ENCODE data around the gene FGD6.
A peak's percentile ranks its signal among the peaks of the same experiment; 100 is the strongest.
"Not testable (repeated sequence)": the region's sequence is repeated elsewhere in the genome, so short reads cannot be mapped to it uniquely, and the experiment has no call there.

FGD6 gene

DNA sequence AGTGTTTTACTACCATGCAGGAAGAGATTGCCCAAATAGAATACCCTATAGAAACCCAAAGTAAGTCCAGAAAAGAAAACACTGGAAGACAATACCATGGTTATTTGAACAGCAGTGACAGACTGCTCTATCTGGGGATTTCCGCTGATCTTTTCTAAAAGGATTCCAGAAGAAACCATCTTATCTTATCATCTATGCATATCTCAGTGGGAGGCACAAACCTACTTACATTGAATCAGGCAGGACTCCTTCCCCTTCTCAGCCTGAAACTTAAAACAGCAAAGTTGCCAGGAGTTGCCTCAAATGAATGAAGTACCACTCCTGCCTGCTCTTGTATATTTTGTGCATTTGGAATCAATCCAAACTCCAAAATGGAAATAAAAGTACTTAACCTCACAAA lies 87.2 kb downstream of the FGD6 start:
- no peak for DNase-seq (ENCODE audit: low read depth in 1 of 2, low spot score in 1 of 2)

DNA sequence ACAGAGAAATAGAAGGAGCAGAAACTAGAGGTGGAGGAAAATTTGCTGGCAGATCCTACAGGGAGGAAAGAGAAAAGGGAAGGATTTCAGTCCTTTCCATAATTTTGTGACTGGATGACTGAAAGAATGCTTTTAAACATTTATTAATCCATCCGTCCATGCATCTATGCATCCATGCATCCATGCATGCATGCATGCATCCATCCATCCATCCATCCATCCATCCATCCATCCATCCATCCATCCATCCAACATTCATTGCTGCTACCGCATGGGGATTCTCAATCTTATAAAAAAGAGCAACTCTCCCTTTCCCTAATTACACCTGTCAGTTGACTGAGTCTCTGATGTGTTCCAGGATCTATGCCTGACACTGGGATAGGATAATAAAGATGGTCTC lies 88.2 kb downstream of the FGD6 start:
- DNase-seq (ENCODE audit: low read depth in 1 of 2, low spot score in 1 of 2), result no peak

DNA sequence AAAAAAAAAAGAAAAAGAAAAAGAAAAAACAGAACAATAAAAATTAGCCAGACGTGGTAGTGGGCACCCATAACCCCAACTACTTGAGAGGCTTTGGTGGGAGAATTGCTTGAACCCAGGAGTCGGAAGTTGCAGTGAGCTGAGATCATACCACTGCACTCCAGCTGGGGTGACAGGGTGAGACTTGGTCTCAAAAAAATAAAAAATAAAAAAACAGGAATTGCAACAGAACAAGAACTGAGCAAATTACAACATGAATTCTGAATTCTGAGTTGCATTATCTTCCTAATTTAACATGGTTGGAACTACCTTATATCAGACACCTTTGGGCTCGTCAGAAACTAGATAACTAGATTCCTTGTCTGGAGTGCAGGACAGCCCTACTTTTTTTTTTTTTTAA lies 90.5 kb downstream of the FGD6 start:
- no peak for DNase-seq (ENCODE audit: low read depth in 1 of 2, low spot score in 1 of 2)

DNA sequence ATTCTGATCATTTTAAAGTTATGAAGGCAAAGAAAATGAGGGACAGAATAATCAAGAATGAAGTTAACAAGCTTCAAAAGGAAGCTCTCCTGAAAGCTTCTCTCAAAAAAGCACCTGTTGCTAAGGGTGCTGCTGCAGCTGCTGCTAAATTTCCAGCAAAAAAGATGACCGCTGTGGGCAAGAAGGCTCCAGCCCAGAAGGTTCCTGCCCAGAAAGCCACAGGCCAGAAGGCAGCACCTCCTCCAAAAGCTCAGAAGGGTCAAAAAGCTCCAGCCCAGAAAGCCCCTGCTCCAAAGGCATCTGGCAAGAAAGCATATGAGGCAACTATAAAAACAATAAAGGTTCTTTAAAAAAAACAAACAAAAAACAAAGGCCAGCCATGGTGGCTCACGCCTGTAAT lies 91.2 kb downstream of the FGD6 start:
- DNase-seq (ENCODE audit: low read depth in 1 of 2, low spot score in 1 of 2), result no peak

DNA sequence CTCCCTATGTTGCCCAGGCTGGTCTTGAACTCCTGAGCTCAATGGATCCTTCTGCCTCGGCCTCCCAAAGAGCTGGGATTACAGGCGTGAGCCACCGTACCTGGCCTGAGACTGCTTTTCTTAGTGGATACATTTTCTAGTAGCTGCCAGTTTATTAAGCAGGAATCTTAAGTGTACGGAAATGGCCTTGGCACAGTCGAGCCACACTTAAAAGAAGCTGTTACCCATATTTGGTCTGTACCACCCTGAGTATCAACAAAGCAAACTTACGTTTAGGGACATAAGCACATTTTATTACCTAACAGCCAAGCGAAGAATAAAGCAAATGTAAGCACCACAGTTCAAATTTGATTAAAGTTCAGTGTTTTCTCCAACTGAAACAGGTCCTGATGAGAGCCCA lies 93.2 kb downstream of the FGD6 start:
- DNase-seq (ENCODE audit: low read depth in 1 of 2, low spot score in 1 of 2), result no peak

DNA sequence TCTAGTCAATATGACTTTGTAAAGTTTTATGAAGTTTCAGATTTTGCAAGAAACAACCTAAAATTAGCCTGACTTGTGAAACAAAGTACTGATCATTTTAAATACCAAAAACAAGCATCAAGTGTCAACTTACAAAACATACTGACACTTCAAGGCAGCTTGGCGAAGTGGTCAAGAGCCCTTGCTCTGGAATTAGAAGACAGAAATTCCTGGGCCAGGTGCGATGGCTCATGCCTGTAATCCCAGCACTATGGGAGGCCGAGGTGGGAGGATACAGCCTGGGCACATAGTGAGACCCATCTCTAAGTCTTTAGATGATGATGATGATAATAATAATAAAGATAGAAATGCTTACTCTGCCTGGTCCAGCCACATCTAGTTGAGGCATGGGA lies 98.5 kb downstream of the FGD6 start:
- DNase-seq (ENCODE audit: low read depth in 1 of 2, low spot score in 1 of 2), result no peak

DNA sequence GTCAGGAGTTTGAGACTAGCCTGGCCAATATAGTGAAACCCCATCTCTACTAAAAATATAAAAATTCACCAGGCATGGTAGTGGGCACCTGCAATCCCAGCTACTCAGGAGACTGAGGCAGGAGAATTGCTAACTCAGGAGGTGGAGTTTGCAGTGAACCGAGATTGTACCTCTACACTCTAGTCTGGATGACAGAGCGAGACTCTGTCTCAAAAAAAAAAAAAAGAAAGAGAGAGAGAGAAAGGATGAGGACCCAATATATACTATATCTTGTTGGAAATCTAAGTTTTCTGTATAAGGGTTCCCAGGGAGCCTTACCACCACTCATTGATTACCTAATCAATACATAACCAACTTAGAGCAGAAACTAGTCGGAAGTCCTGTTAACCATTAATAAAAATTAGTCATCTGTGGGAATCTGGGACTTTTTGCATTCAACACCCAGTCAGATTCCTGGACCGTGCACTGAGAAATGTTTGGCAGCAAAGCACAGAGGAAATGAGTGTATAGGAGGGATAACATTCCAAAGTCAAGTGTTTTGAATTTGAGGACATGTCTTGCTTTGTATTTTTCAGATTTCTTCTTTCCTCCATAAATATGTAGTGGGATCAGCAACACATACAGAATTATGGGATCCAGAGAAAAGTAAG lies 99.0 kb downstream of the FGD6 start:
- no peak for DNase-seq (ENCODE audit: low read depth in 1 of 2, low spot score in 1 of 2)

DNA sequence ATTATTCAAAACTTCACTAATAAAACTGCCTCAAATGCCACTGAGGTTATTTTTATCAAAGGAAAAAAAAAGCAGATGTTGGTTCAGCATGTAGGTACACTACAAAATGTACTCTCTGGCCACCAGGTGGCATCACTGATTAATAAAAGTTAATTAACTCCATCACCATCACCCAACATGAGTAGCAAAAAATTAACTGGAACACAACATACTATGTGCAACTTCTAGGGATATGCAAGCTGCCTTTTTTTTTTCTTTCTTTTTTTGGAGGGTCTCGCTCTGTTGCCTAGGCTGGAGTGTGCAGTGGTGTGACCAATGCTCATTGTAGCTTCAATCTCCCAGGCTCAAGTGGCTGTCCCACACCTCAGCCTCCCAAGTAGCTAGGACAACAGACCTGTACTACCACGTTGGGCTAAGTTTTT lies 100.1 kb downstream of the FGD6 start:
- DNase-seq (ENCODE audit: low read depth in 1 of 2, low spot score in 1 of 2), result peak; percentile 10 to 22

DNA sequence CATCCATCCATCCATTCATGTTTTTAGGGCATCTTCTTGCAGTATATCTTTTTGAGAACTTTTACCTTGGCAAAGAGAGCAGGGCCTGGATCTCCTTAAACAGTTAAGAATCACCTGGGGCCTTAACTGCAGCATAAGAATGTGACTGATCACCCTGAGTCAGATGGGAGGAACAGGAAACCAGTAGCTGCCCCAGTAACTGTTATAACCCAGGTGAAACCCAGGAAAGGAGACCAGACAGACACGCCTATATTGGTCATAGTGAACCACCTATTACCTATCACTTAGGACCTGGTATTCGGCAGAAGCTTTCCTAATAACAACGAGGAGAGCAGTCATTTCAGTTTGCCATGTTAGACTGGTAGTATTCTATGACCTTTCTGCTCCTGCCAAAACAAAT lies 100.5 kb downstream of the FGD6 start:
- no peak for DNase-seq (ENCODE audit: low read depth in 1 of 2, low spot score in 1 of 2)

DNA sequence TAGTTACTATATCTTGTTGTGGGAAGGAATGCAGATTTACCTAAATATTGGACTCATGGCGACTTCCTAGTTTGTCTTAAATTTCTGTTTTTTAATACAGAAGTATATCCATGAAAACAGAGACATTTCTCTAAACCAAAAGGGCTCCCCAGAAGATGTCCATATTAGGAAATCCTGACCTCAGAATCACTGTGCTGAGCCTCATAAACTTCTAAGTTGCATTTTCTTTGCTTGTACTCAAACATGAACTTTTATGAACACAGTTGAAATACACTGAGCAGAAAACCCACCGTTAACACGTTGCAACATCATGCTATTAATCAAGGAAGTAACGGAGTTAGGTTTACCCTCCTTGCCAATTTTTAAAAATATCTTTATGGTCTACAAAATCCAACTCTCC lies 100.9 kb downstream of the FGD6 start:
- DNase-seq (ENCODE audit: low read depth in 1 of 2, low spot score in 1 of 2), result no peak

DNA sequence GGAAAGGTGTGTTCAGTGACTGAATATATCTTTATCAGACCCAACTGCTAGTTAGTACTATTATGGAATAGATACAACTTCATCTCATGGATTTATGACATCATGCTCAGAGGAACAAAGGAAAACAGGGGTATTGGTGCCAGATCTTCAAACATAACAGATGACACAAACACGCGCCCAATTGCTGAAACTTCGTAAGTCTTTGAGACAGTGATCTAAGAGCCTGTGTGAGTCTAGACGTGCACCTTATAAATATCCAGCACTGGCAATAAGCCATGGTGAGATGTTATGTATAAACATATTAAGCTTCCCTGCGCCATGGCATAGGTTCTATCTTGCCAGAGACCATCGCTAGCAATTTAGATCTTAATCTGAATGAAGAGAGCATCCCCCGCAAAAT lies 101.6 kb downstream of the FGD6 start:
- no peak for DNase-seq (ENCODE audit: low read depth in 1 of 2, low spot score in 1 of 2)

DNA sequence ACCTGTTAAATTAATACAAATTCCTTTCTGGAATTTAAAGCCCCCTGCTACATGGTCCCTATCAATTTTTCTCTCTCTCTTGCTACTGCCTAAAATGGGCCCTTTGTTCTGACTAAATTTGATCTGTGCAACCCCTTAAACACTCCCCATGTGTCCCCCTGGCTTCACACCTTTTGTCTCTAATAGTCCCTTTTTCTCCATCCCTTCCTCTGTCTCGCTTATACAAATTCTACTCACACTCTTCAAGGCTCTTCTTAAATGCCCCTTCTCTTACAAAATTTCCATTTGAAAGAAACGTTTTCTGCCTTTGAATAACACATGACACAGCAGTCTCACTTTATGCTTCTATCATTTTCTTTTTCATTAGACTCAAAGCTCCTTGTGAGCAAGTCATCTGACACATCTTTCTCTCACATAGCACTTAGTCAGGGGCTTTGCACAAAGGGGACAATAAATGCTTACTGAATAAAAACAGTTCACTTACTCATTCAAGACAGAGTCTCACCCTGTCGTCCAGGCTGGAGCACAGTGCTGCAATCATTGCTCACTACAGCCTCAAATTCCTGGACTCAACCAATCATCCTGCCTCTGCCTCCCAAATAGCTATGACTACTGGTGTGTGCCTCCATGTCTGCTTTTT lies 102.4 kb downstream of the FGD6 start:
- no peak for DNase-seq (ENCODE audit: low read depth in 1 of 2, low spot score in 1 of 2)

DNA sequence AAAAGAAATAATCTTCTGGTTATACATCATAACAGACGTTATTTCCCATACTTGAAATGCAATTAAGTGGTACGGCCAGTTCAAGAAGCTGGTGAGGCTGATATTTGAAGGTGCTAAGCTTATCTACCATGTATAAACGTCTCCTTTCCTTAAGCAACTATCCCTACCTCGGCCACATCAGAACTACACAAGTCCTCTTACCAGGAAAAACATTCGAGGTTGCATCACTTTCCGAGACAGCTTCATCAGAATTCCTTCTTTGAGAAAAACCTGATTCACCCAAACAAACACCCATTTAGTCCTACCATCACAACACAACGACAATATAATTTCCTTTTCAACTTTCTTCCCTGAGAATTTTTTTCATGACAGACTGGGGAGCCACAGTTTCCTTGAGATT lies 109.9 kb downstream of the FGD6 start:
- no peak for DNase-seq (ENCODE audit: low read depth in 1 of 2, low spot score in 1 of 2)

DNA sequence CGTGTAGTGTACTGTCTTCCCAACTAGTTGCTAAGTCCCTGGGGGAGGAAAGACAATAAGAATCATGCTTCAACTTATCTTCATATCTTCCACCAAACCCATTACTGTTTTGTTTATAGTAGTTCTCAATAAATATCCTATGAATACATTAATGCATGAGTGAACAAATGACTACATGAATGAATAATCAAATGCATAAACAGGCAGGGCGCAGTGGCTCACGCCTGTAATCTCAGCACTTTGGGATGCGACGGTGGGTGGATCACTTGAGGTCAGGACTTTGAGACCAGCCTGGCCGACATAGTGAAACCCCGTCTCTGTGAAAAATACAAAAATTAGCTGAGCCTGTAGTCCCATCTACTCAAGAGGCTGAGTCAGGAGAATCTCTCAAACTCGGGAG lies 111.7 kb downstream of the FGD6 start:
- DNase-seq (ENCODE audit: low read depth in 1 of 2, low spot score in 1 of 2), result no peak

DNA sequence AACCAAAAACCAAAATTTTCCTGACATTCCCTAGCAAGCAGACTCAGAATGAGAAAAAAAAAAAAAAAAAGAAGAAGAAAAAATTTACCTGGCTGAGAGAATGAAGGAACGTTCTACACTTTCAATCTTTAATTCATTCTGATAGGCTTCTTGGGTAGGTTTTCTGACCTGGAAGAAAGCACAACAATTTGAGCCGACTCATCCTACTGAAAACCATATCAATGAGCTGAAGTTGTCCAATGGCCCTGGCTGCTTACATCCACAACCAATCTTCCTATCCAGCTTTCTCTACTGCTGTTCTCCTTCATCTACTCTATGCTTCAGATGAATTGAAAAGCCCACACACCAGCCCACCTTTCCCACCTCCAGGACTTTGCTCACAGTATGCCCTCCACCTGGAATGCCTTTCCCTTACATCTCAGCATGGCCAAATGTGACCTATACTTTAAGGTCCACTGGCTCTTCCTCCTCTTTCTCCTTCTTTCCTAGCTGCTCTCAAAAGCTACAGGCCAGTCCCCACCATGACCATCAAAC lies 112.3 kb downstream of the FGD6 start:
- DNase-seq (ENCODE audit: low read depth in 1 of 2, low spot score in 1 of 2), result no peak

DNA sequence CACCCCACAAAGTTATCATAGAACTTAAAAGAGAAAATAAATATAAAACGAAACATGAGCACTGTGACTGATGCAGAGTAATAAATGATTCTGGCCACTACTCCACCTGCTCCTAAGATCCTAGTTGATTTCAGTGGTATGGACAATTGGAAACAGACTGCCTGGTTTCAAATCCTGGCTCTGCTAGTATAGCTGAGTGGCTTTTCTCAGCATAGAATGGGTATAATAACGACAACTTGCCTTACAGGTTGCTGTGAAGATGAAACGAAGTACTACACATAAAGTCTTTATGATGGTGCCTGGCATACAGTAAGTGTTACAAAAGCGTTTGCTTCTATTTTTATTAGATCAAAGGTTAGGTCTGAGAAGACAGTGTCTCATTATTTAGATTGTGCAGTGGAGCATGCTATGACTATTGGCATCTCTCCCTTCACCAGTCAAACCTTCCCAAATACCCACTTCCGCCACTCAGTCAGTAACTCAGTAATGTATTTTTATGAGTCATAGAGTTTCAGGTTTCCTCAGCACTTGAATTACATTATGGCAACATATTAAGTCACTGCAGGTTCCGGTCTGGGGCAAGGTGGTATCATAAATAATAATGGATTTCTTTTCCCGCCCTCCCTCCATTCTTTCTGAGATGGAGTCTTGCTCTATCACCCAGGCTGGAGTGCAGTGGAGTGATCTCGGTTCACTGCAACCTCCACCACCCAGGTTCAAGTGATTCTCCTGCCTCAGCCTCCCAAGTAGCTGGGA lies 114.2 kb downstream of the FGD6 start:
- DNase-seq (ENCODE audit: low read depth in 1 of 2, low spot score in 1 of 2), result no peak

DNA sequence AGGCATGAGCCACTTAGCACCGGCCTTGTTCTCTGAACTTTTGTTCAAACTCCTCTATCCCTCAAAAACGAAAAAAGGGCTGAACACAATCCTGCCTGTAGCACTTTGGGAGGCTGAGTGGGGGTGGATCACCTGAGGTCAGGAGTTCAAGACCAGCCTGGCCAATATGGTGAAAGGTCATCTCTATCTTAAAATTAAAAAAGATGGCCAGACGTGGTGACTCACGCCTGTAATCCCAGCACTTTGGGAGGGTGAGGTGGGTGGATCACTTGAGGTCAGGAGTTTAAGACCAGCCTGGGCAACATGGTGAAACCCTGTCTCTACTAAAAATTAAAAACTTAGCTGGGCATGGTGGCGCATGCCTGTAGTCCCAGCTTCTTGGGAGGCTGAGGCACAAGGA lies 115.3 kb downstream of the FGD6 start:
- DNase-seq (ENCODE audit: low read depth in 1 of 2, low spot score in 1 of 2), result not testable (repeated sequence)

DNA sequence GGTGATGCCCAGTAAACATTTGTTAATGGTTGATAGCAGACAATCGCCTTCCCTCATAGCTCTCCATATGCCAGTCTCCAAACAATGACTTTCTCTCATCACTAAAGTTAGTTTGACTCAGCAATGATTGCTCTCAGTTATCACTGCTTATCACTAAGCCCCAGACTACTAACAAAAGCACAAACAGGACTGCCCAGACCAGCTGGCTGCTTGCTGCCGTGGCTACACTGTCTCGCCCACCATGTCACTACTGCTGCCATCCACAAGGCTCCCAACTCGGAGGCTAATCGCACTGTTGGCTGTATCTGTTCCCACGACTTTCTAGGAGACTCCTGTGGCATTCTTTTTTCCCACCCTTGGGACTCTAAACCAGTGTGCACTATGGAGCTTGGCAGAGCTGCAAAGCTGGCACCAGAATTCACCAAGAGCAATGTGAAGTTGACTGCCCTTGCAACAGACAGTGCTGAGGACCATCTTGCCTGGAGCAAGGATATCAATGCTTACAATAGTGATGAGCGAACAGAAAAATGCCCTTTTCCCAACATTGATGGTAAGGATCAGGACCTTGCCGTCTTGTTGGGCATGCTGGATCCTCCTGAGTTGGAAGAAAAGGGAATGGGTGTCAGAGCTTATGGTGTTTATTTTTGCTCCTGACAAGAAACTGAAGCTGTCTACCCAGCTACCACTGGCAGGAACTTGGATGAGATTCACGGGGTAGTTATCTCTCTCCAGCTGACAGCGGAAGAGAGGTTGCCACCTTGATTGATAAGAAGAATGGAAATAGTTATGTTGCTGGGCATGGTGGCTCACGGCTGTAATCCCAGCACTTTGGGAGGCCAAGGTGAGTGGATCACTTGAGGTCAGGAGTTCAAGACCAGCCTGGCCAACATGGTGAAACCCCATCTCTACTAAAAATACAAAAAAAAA lies 116.7 kb downstream of the FGD6 start:
- DNase-seq (ENCODE audit: low read depth in 1 of 2, low spot score in 1 of 2), result no peak

DNA sequence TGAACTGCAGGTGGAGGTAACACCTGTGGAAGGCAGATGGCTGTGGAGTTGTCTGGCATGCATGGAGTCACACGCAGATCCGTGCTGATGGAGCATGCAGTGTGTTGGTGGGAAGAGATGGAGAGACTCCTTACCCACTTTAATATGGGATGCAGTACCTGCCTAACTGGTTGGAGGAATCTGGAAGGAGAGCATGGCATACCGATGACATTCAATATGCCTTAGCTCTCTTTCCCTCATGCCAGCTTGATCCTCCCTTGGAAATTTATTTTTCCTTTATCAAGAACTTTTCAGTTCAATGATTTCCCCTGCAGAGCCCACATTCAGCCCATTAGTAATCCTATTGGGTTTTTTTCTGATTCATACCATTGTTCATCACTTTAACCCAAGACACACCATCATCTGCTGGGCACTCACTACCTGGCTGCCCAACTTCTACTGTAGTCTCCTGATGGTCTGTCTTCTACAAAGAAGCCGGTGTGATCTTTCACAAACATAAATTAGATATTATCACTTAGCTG lies 117.9 kb downstream of the FGD6 start:
- no peak for DNase-seq (ENCODE audit: low read depth in 1 of 2, low spot score in 1 of 2)

DNA sequence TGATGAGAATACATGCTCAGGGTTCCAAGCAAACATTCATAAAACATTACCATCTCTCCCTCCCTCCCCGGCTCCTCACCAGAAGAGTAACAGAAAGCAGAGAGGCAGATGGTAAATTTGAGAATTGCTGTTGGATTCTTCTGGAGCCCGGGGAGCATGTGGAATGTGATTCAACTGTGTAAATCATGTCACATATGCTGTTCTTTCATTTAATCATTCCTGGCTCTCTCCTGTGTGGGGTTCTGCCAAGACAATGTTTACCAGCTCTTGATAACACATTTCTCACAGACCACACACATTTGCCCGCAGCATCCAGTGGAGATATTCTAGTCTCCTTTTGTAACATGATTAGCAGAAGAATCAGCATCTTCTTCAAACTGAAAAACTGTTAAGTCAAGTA lies 120.4 kb downstream of the FGD6 start:
- DNase-seq (ENCODE audit: low read depth in 1 of 2, low spot score in 1 of 2), result no peak

DNA sequence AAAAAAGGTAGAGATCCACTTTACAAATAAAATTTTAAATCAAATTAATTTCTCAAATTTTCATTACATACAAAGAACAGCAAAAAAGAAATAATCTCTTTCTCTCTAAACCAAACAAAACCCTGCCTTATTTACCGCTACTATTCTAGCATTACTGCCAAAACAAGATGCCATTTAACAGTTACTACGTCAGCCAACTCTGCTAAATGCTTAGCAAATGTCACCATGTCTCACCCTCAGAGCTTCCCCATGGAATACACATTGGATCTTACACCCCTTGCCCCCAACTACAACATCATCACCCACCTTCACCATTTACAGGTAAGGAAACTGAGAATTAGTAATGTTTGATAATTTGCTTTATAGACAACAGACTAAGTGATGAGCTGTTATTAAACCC lies 120.9 kb downstream of the FGD6 start:
- no peak for DNase-seq (ENCODE audit: low read depth in 1 of 2, low spot score in 1 of 2)

Measured in stimulated activated CD4-positive, alpha-beta T cell treated with anti-CD3 and anti-CD28 coated beads, Interleukin-15, amount 100 ng/mL, for 1 hour (primary cell).